Measurements from ENCODE around the gene RRAGD. TPM values are rescaled to one million over a fixed set of nuclear protein-coding genes. Genes with fewer than 3 reads are reported as not detected.
A peak's percentile ranks its signal among the peaks of the same experiment; 100 is the strongest.

Gene RRAGD
- total RNA-seq, 1 donor from 2014 or later = 3.8 TPM

- H3K9ac ChIP-seq (ENCODE audit: low read length) = no peak overlapping the region
- no peaks in the 10 kb centered on the region for H3K9me3 ChIP-seq (ENCODE audit: insufficient read depth, low read depth, low read length)
- Mint-ChIP-seq H3K4me1 (ENCODE audit: low read depth, unreplicated experiment) (peaks cover 4% of the 10 kb centered on the region), H3K4me3 (ENCODE audit: unreplicated experiment) (no peak overlapping the region), H3K27ac (ENCODE audit: unreplicated experiment) (no peak overlapping the region), H3K9me3 (ENCODE audit: unreplicated experiment) (peaks cover 1% of the 10 kb centered on the region), H3K36me3 (ENCODE audit: low read depth, unreplicated experiment) (no peaks in the 10 kb centered on the region), H3K27me3 (ENCODE audit: low read depth, unreplicated experiment) (no peaks in the 10 kb centered on the region)
- DNase-seq (ENCODE audit: low read depth) (no peak), FAIRE-seq (no peak)
- no peaks in the 10 kb centered on the region for H3K36me3 ChIP-seq (ENCODE audit: insufficient read depth, low read length)
- H3K27me3 ChIP-seq (ENCODE audit: insufficient read depth, low read length) = no peaks in the 10 kb centered on the region
- no peak overlapping the region for H3K4me3 ChIP-seq (ENCODE audit: insufficient read depth, low read depth, low read length)
- peak overlapping the region; percentile 31 for H2AFZ ChIP-seq (ENCODE audit: low read depth, low read length)
- TF ChIP-seq EZH2 (IDR thresholded peaks at IDR 0.05; ENCODE audit: insufficient read depth, low read length) = no peak
- no peak for TF ChIP-seq CTCF (IDR thresholded peaks at IDR 0.05; ENCODE audit: insufficient read depth, low read depth, low read length)
- H3K79me2 ChIP-seq (ENCODE audit: insufficient read depth, low read length) = no peaks in the 10 kb centered on the region
- H4K20me1 ChIP-seq (ENCODE audit: insufficient read depth, low read length) = no peaks in the 10 kb centered on the region
- H3K4me2 ChIP-seq (ENCODE audit: low read length) = no peak overlapping the region
- H3K27ac ChIP-seq (ENCODE audit: low read depth, low read length) = no peak overlapping the region
- no peaks in the 10 kb centered on the region for H3K4me1 ChIP-seq (ENCODE audit: insufficient read depth, low read length)
These were observed 24.4 kb downstream of the RRAGD start for GRCh38 chr6:89387516-89388201.

GRCh38 chr6:89386917-89387491 is 25.1 kb downstream of the RRAGD start:
- H3K9me3 ChIP-seq (ENCODE audit: insufficient read depth, low read depth, low read length) = no peaks in the 10 kb centered on the region
- no peaks in the 10 kb centered on the region for H3K27me3 ChIP-seq (ENCODE audit: insufficient read depth, low read length)
- H3K79me2 ChIP-seq (ENCODE audit: insufficient read depth, low read length) = no peaks in the 10 kb centered on the region
- Mint-ChIP-seq H3K36me3 (ENCODE audit: low read depth, unreplicated experiment) (no peaks in the 10 kb centered on the region), H3K27ac (ENCODE audit: unreplicated experiment) (no peak overlapping the region), H3K27me3 (ENCODE audit: low read depth, unreplicated experiment) (no peaks in the 10 kb centered on the region), H3K9me3 (ENCODE audit: unreplicated experiment) (peaks cover 1% of the 10 kb centered on the region), H3K4me3 (ENCODE audit: unreplicated experiment) (no peak overlapping the region), H3K4me1 (ENCODE audit: low read depth, unreplicated experiment) (peaks cover 4% of the 10 kb centered on the region)
- H3K27ac ChIP-seq (ENCODE audit: low read depth, low read length) = no peak overlapping the region
- H3K4me2 ChIP-seq (ENCODE audit: low read length) = no peak overlapping the region
- no peaks in the 10 kb centered on the region for H3K36me3 ChIP-seq (ENCODE audit: insufficient read depth, low read length)
- no peak for TF ChIP-seq EZH2 (IDR thresholded peaks at IDR 0.05; ENCODE audit: insufficient read depth, low read length)
- no peak for TF ChIP-seq CTCF (IDR thresholded peaks at IDR 0.05; ENCODE audit: insufficient read depth, low read depth, low read length)
- no peak overlapping the region for H2AFZ ChIP-seq (ENCODE audit: low read depth, low read length)
- no peaks in the 10 kb centered on the region for H3K4me1 ChIP-seq (ENCODE audit: insufficient read depth, low read length)
- no peaks in the 10 kb centered on the region for H4K20me1 ChIP-seq (ENCODE audit: insufficient read depth, low read length)
- H3K9ac ChIP-seq (ENCODE audit: low read length) = no peak overlapping the region
- no peak for DNase-seq (ENCODE audit: low read depth)
- no peak for FAIRE-seq
- no peak overlapping the region for H3K4me3 ChIP-seq (ENCODE audit: insufficient read depth, low read depth, low read length)

- Histone ChIP-seq H3K4me1 (ENCODE audit: insufficient read depth, low read length) (no peaks in the 10 kb centered on the region), H3K4me3 (ENCODE audit: insufficient read depth, low read depth, low read length) (no peak overlapping the region), H3K4me2 (ENCODE audit: low read length) (no peak overlapping the region), H3K9ac (ENCODE audit: low read length) (no peak overlapping the region), H3K36me3 (ENCODE audit: insufficient read depth, low read length) (no peaks in the 10 kb centered on the region), H4K20me1 (ENCODE audit: insufficient read depth, low read length) (no peaks in the 10 kb centered on the region), H3K27ac (ENCODE audit: low read depth, low read length) (no peak overlapping the region), H2AFZ (ENCODE audit: low read depth, low read length) (no peak overlapping the region), H3K9me3 (ENCODE audit: insufficient read depth, low read depth, low read length) (no peaks in the 10 kb centered on the region), H3K27me3 (ENCODE audit: insufficient read depth, low read length) (no peaks in the 10 kb centered on the region), H3K79me2 (ENCODE audit: insufficient read depth, low read length) (no peaks in the 10 kb centered on the region)
- TF ChIP-seq EZH2 (IDR thresholded peaks at IDR 0.05; ENCODE audit: insufficient read depth, low read length) (no peak), CTCF (IDR thresholded peaks at IDR 0.05; ENCODE audit: insufficient read depth, low read depth, low read length) (no peak)
- DNase-seq (ENCODE audit: low read depth) (no peak), FAIRE-seq (no peak)
- Mint-ChIP-seq H3K9me3 (ENCODE audit: unreplicated experiment) (peaks cover 1% of the 10 kb centered on the region), H3K27me3 (ENCODE audit: low read depth, unreplicated experiment) (no peaks in the 10 kb centered on the region), H3K36me3 (ENCODE audit: low read depth, unreplicated experiment) (no peaks in the 10 kb centered on the region), H3K27ac (ENCODE audit: unreplicated experiment) (no peak overlapping the region), H3K4me3 (ENCODE audit: unreplicated experiment) (no peak overlapping the region), H3K4me1 (ENCODE audit: low read depth, unreplicated experiment) (peaks cover 4% of the 10 kb centered on the region)
These were observed 26.2 kb downstream of the RRAGD start for GRCh38 chr6:89385846-89386245.

All from astrocyte (in vitro differentiated cells and primary cell).